Lung (tissue), 12 donors: ENCODE data around the gene TMEM164. TPM values are rescaled to one million over a fixed set of nuclear protein-coding genes. Genes with fewer than 3 reads are reported as not detected.

ENCODE experiments used
- ATAC-seq: fragments of 200-7000 bp; cut with Tn5 transposase; one replicate; pipeline ENCODE4 v1.9.1; 2020; ENCODE audit warnings: moderate number of reproducible peaks; ENCODE audit not compliant: insufficient read depth, low FRiP score
- DNase-seq, 3 donors: peaks; one replicate each; pipeline ENCODE4 v3.0.0-alpha.2; 2013 to 2017
- H3K27ac ChIP-seq, 2 donors: one replicate each; pipeline ENCODE4 v1.5.1; 2013; ENCODE audit warnings: mild to moderate bottlenecking in 2 of 2, moderate library complexity in 2 of 2, control low read depth in 1 of 2, inconsistent platforms in 1 of 2, low read depth in 1 of 2, low read length in 1 of 2
- H3K27me3 ChIP-seq, 3 donors: one replicate each; pipeline ENCODE4 v1.5.1; 2013; ENCODE audit warnings: low read length in 2 of 3; ENCODE audit not compliant: control insufficient read depth in 3 of 3, insufficient read depth in 3 of 3
- H3K36me3 ChIP-seq, 4 donors: one replicate each; pipeline ENCODE4 v1.5.1; 2013; ENCODE audit warnings: low read length in 4 of 4, mild to moderate bottlenecking in 1 of 4, moderate library complexity in 1 of 4; ENCODE audit not compliant: control insufficient read depth in 4 of 4, insufficient read depth in 4 of 4
- H3K4me1 ChIP-seq, 5 donors: one replicate each; pipeline ENCODE4 v1.5.1; 2013; ENCODE audit warnings: low read length in 5 of 5, mild to moderate bottlenecking in 2 of 5, moderate library complexity in 1 of 5; ENCODE audit not compliant: control insufficient read depth in 5 of 5, insufficient read depth in 5 of 5
- H3K4me3 ChIP-seq: one replicate; pipeline ENCODE4 v1.5.1; 2013; ENCODE audit warnings: mild to moderate bottlenecking, control low read depth, moderate library complexity
- H3K9ac ChIP-seq, 2 donors: one replicate each; pipeline ENCODE4 v1.5.1; 2013; ENCODE audit warnings: low read length in 2 of 2, control low read depth in 1 of 2; ENCODE audit not compliant: insufficient read depth in 1 of 2
- H3K9me3 ChIP-seq, 4 donors: one replicate each; pipeline ENCODE4 v1.5.1; 2013; ENCODE audit warnings: low read length in 3 of 4, mild to moderate bottlenecking in 1 of 4, moderate library complexity in 1 of 4; ENCODE audit not compliant: control insufficient read depth in 4 of 4, insufficient read depth in 3 of 4
- WGBS, 2 donors: extraction: QIAGEN DNeasy Blood & Tissue Kit; methylation state at CpG; one replicate each; pipeline ENCODE4 v1.1.7; 2013; 5-methylcytosine and 5-hydroxymethylcytosine counted together
- polyA plus RNA-seq, 2 donors: library from polyadenylated mRNA; stranded (reverse); fragments of 200-250 nt; gene quantifications; one replicate each; pipeline ENCODE4 v1.2.1, GENCODE V29; 2013
- total RNA-seq, 2 donors: library from RNA; depleted of rRNA in 1 of 2; stranded (reverse); fragments of >200 nt in 1 of 2; gene quantifications; one replicate each; pipeline ENCODE4 v1.2.1, GENCODE V29; 2014 to 2021
- TF ChIP-seq, protein P1 (sequence below): IDR thresholded peaks from 2 replicates; pipeline ENCODE4 v1.5.1; 2012; ENCODE audit warnings: mild to moderate bottlenecking; ENCODE audit errors: control extremely low read depth, extremely low read depth
- donor health status: control.
- donor health status: control.
- donor health status: Bipolar disorder and iron deficiency.
- donor health status: healthy.
- donor health status: DM: yes; HTN: yes; CAD: no.

The TMEM164 gene
- total and polyA plus RNA-seq, 4 donors, result 22.4 to 87.0 (median 38.0) TPM

DNA sequence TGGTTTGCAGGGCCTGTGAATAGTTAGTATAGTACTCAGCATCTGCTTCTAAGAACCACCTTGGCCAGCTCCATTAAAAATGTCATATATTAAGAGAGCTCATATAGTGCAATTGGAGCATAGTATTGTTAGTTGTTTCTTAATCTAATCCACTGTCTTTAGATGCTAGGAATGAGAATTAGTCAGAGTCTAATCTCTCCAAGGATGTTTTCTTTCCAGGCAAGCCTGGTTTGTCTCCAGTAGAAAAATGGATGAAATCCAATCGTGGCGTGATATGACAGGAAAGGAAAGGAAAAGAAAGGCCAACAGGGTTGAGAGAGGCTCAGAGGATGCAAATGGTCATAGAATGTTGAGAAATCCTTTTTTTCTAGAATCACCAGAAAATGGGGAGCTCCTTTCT, 15.0 kb upstream of the TMEM164 start:
- ATAC-seq, result no peak
- DNase-seq, result no peak
- Histone ChIP-seq H3K36me3 (no peaks in the 10 kb centered on the region), H3K27ac (no peak overlapping the region), H3K4me3 (no peak overlapping the region), H3K27me3 (peaks cover 0 to 19% (median 12%) of the 10 kb centered on the region in 3 donors), H3K4me1 (no peaks in the 10 kb centered on the region), H3K9me3 (no peaks in the 10 kb centered on the region), H3K9ac (no peak overlapping the region)
- TF ChIP-seq, protein P1, sequence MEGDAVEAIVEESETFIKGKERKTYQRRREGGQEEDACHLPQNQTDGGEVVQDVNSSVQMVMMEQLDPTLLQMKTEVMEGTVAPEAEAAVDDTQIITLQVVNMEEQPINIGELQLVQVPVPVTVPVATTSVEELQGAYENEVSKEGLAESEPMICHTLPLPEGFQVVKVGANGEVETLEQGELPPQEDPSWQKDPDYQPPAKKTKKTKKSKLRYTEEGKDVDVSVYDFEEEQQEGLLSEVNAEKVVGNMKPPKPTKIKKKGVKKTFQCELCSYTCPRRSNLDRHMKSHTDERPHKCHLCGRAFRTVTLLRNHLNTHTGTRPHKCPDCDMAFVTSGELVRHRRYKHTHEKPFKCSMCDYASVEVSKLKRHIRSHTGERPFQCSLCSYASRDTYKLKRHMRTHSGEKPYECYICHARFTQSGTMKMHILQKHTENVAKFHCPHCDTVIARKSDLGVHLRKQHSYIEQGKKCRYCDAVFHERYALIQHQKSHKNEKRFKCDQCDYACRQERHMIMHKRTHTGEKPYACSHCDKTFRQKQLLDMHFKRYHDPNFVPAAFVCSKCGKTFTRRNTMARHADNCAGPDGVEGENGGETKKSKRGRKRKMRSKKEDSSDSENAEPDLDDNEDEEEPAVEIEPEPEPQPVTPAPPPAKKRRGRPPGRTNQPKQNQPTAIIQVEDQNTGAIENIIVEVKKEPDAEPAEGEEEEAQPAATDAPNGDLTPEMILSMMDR, result no peak
- WGBS, 2 donors, result 80 to 83% methylated on average over 2 of the region's 2 CpGs

DNA sequence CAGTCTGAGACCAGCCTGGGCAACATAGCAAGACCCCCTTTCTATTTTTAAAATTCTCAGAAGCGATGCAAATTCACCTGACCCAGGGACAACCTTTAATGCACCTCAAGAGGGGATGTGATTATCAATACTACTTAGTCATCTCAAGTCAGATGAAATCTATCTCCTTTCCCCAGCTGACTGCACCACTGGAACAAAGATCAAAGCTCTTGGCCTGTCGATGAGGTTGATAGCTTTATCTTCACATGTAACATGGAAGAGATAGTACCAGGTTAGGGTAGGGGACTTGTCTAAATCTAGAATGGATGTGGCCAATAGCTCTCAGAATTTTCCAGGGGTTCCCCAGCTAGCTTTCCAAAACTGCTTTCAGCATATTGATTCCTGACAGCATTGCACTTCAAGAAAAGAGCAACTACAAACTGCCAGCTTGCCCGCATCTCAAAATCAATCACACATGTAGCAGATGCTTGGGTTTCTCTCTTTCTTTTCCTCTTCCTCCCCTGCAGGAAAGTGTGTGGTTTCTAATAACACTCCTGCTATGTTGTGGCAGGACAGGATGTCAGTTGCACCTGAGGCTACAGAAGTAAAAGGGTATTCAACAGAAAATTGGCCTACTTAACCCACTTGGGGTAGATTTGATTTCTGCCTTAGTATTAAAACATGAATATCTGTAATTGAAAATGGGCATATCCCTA, 12.2 kb upstream of the TMEM164 start:
- WGBS, 2 donors, result 73 to 80% methylated on average over 3 of the region's 3 CpGs
- Histone ChIP-seq H3K4me1 (no peaks in the 10 kb centered on the region), H3K4me3 (no peak overlapping the region), H3K9me3 (no peaks in the 10 kb centered on the region), H3K27me3 (peaks cover 0 to 22% (median 19%) of the 10 kb centered on the region in 3 donors), H3K9ac (no peak overlapping the region), H3K27ac (no peak overlapping the region), H3K36me3 (no peaks in the 10 kb centered on the region)
- DNase-seq (no peak), ATAC-seq (no peak)
- TF ChIP-seq, protein P1, result no peak

DNA sequence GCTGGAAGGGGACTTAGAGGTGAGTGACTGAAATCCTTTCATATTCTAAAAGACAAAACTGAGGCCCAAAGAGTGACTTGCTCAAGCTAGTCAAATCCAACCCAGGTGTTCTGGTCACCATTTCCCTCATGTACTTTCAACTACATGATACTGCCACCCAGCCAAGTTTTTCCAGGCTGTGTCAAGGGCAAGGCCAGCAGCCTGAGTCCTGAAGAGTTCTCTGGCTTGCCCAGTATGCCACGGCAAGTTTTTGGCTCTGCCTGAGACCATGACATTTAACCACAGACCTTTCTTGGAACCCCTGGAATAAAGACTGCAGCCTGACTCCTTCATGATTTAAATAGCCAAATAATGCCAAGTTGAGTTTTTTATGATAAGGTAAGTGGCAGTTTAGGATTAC, 10.7 kb upstream of the TMEM164 start:
- no peak overlapping the region for H3K9ac ChIP-seq
- TF ChIP-seq, protein P1, result no peak
- no peaks in the 10 kb centered on the region for H3K4me1 ChIP-seq
- H3K36me3 ChIP-seq, result no peaks in the 10 kb centered on the region
- ATAC-seq, result no peak
- H3K27ac ChIP-seq, result no peak overlapping the region
- WGBS, 2 donors, result 75 to 80% methylated on average over 1 of the region's 1 CpG
- no peaks in the 10 kb centered on the region for H3K9me3 ChIP-seq
- H3K27me3 ChIP-seq, result peaks cover 0 to 22% (median 19%) of the 10 kb centered on the region in 3 donors
- H3K4me3 ChIP-seq, result no peak overlapping the region
- no peak for DNase-seq

DNA sequence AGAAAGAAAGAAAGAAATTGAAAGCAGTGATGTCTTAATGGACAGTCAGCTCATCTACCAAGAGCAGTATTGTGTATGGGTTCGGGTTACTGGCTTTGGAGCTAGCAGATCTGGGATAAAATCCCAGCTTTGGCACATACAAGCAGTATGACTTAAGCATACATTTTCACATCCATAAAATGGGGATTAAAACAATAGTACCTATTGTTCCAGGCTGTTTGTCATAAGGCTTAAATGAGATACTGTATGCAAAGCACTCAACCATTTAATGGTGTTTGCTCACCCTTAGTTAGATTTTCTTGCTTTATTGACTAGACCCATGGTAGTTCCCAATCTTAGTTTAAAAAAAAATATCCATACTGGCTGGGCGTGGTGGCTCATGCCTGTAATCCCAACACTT, 7.8 kb upstream of the TMEM164 start:
- no peak for ATAC-seq
- WGBS, 2 donors, result 80 to 93% methylated on average over 2 of the region's 2 CpGs
- TF ChIP-seq, protein P1, result no peak

More for the DNA sequence above, 7.8 kb upstream of the TMEM164 start:
- no peak overlapping the region for H3K4me3 ChIP-seq
- DNase-seq, result no peak
- H3K27ac ChIP-seq, result no peak overlapping the region
- H3K27me3 ChIP-seq, result peaks cover 0 to 24% (median 14%) of the 10 kb centered on the region in 3 donors
- H3K4me1 ChIP-seq, result no peaks in the 10 kb centered on the region
- H3K36me3 ChIP-seq, result no peaks in the 10 kb centered on the region
- no peak overlapping the region for H3K9ac ChIP-seq
- no peaks in the 10 kb centered on the region for H3K9me3 ChIP-seq
